Measurements from ENCODE around the gene LAMA2.

LAMA2 gene

DNA sequence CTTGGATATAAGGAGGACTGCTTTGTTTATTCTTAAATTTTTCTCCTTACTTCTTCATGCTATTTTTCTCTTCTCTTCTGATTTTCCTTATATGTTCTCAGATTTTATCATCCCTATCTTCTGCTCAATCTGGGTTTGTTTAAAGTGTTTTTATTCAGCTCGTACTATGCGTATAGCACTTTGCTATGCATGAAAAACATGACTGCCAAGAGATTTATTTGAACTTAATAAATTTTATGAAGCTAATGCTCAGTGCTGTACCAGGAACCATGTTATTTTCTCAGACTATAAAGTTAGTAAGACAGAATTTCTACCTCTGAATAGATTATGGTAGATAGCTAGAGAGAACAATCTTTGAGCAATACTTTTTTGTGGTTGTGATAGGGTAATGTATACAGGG lies 305.9 kb downstream of the LAMA2 start:
- DNase-seq, result no peak

DNA sequence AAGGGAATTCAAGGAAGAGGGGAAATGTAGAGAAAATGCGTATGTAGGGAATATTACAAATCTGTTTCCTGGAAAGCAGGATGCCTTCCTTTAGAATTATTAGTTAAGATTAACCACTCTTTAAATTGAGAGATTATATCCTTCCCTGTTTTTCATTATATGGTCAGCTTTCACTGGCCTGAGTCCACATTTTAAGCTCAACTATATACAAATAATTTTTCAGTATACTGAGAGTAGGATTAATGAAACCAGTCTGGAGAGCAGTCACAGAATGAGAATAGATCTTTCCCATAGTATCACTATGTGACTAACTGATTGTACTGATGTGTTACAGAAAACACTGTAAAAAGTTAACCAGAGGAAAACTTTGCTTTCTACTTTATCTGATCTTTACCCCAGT lies 306.3 kb downstream of the LAMA2 start:
- DNase-seq, result no peak

DNA sequence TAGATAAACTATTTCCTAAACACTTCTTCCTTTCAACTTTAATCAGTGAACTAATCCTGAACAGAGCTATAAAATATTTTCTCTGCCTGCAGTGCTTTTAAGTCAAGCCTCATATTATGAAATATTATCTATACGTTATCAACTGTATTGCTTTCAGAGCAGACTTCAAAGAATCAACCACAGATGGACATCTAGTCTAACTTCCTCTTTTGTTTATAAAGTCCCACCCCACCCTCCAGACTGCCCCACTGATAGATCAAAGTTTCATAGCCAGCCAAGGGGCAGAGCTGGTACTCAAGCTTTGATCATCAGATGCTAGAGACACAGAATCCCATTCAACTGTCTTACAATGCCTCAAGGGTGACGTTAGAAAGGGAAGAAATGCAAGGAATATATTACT lies 308.3 kb downstream of the LAMA2 start:
- DNase-seq, result no peak

DNA sequence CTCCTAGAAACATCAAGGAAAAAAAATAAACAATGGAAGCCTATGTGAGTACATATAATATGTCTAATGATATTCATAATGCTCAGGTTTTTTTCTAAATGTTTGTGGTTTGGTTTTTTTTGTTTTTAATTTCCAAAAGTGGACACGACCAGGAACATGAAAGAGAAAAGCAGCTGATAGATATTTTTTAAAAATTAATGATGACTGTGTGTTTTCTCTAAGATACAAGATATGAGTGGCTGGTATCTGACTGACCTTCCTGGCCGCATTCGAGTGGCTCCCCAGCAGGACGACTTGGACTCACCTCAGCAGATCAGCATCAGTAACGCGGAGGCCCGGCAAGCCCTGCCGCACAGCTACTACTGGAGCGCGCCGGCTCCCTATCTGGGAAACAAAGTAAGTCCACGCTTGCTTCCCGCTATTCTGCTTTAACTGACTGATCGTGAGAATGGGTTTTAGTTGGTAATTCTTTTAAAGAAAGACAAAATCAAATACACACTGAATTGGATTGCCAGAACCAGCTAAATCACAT lies 309.6 kb downstream of the LAMA2 start:
- DNase-seq, result no peak

DNA sequence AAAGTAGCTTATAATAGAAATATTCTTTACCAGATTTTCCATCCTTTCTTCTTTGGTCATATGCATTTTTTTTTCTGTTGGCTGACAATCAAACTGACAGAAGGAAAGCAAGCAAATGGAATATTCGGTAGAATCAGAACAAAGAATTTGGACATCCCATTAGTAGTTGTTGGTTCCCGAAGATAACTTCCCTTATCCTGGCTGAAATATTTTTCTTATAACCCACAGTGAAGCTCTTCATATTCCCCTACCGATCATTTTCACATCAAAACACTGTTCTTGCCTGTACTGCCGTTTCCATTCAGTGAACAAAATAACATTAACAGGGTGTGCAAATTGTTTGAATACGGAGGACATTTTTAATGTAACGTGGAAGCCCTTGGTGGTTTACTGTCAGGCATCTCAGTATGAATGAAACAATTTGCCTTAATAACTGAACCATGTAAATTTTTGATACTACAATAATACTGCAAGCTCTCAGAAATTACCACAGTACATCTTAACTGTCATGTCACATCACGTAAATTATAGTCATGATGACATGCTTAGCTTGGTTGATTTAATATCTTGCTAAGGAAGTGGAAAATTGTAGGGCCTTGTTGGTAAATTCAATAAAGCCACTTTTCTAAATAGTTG lies 311.5 kb downstream of the LAMA2 start:
- no peak for DNase-seq

DNA sequence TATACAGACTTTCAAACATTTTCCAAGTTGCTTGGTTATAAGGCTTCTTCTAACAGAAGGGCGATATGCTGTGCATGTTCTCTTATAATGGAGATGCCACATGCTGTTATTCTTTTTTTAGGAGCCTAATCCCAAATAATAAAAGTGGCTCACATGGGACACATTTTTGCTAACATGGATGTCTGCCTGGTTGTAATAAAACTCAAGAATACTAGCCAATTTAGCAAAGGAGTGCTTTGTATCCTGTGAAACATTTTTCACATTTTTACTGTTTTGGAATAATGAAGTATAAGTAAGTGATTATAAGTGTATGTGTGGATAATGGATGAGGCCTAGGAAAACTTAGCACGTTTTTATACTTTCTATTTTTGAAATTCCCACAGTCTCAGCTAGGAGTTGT lies 312.2 kb downstream of the LAMA2 start:
- DNase-seq, result no peak

DNA sequence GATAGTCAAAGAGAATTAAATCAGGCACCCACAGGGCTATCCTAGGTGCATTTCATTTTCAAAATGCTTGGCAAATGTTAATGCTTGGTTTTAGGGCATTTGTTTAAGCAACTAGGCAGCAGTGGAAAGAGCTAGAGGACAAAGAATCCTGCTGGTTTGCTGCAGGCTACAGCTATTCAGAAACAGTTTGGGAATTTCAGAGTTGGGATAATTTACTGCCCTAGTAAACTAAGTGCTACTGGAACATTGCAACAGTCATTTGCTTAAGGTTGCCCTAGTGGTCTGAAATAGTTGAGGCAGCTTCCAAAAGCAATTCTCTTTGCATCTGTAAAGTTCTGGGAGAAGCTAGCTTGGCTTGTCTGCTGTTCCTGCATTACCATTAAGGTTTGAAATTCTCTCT lies 312.7 kb downstream of the LAMA2 start:
- no peak for DNase-seq

DNA sequence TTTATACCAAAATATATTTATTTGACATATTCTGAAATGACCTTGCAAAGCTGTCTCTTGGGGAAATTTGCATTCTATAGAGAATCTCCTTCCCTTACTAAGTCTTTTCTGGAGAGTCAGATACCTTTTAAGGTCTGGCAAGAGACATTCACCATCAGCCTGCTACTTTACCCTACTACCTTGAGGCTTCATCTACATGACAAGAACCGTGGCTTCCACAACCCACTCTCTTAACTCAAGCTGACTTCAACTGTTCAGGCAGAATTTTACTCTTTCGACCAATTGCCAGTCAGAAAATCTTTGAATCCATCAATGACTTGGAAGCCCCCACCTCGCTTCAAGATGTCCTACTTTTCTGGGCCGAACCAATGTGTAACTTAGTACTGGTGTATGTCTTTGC lies 314.2 kb downstream of the LAMA2 start:
- no peak for DNase-seq

DNA sequence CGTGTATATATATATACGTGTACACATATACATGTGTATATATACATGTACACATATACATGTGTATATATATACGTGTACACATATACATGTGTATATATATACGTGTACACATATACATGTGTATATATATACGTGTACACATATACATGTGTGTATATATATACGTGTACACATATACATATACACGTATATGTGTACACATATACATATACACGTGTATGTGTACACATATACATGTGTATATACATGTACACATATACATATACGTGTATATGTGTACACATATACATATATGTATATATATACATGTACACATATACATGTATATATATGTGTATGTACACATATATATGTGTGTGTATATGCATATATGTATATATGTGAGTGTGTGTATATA lies 317.2 kb downstream of the LAMA2 start:
- DNase-seq, result no peak

DNA sequence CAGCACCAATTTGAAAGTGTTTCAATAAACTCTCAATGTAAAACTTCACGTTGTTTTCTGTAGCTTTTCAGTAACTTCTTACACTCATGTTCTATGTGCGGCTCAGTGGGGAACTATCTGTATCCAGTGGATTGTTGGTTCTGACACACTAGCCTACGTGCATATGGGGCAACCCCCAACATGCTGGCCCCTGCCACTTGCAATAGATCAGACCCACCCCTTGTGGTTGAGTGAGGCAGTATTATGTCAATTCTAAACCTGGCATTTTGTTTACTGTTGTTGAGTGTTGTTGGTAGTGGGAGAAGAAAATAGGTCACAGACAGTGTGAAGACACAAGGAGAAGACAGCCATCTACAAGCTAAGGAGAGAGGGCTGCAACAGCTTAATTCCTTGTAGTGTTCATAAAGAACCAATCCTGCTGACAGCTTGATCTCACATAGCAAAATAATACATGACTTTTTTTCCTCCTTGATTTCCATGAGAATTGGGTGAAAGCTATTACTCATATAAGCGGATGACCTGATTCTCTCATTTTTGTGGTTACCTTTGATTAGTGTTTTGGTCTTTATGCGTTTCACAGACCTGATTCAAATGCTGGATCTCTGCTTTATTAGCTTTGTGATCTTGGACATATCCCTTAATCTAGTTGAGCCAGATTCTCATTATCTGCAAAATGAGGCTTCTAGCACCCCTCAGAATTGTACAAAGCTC lies 320.4 kb downstream of the LAMA2 start:
- no peak for DNase-seq

DNA sequence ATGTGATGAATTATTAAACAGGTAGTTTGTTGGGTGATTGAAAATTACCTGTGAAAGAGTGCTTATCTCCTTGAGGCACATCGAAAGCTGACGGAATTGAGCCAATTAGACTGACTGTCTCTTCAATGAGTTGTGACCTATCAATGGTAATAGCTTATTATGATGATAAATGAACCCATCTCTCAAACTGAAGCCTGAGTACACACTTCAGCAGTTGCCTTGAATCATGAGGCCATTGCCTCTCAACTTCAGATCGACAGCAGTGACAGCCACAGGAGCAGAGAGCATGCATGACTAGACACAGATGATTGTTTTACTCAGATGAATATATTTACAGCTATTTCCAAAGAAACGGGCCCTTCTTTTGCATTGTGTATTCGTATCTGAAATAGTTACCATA lies 323.9 kb downstream of the LAMA2 start:
- no peak for DNase-seq

DNA sequence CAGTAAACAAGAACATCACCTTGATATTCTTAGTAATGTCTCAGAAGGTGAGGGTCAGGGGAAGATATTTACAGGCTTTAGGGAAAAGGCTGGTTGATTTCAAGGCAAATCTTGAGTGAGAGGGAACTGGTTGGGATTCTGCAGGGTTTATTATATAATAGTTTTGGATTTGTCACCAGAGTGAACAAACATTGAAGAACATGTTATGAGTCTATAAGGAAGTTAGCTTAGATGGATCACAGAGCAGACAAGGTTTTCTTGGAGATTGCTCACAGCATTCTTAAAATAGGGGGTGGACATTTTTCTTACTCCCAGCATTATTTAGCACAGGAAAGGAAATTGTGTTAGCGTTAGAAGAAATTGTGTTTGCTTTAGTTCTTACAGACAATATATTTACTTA lies 324.9 kb downstream of the LAMA2 start:
- no peak for DNase-seq

DNA sequence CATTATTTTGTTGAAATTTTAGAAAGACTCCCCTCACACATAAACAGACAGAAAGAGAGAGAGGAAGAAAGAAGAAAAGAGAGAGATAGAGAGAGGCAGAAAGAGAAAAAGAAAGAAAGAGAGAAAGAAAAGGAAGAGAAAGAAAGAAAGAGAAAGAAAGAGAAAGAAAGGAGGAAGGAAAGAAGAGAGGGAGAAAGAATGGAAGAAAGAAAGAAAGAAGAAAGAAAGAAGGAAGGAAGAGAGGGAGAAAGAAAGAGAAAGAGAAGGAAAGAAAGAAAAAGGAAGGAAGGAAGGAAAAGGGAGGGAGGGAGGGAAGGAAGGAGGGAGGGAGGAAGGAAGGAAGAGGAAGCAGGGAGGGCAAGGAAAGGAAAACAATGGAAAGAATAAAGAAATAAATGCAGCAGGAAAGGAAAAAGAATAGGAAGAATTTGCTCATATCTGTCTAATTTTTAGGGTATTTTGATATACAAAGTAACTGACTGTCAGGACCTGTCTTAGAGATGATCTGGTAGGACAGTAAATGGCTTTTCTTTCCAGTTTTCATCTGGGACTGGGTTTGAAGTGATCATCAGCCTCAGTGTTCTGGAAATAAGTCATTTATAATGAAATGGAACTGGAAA lies 325.6 kb downstream of the LAMA2 start:
- DNase-seq, result no peak

DNA sequence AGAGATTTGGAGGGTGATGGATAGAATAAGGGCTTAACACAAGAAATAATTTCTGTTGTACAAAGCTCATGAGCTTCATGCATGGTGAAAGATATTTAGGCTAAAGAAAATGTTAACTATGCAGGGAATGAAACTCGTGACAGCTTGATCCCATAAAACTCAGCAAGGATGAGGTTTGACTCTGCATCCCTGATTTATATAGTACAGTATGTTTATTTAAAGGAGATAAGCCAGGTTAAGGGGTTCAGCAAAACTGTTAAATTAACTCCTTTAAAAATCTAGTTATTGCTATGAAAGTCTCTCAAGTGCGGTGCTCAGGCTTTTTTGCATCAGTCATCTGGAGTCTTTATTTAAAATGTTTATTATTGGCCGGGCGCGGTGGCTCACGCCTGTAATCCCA lies 326.4 kb downstream of the LAMA2 start:
- DNase-seq, result no peak

DNA sequence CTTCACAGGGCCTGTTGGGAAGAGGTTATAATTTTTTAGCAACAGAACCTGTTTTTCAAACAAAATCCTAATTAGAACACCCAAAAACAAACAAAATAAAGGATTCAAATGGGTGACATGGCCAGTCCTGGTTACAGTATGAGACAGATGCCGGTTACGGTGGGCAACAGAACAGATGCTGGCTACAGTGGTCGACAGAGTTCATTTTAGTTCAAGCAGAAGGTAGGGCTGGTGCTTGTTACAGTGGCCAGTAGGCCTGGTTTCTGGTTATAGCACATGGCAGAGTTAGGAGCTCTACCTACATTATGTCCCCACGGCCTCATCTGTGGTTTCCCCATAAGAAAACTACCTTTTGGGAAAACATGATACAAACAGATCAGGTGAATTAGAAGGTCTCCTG lies 327.7 kb downstream of the LAMA2 start:
- DNase-seq, result no peak

DNA sequence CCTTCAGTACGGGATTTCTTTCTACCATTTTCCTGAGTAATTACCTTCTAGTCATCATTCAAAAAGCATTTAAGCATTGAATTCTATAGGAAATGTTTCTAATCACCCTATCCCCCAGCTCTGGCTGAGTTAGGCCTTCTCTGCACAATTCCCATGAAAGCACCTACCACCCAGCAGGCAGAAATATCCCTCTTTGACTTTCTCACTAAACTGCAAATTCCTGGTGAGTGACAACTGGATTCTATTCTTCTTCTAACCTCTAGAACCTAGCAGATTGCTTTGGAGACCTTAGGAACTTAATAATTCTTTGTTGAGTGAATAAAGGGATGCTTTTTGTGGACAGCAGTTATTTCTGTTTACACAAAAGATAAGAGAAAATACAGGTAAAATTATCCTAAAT lies 328.7 kb downstream of the LAMA2 start:
- no peak for DNase-seq

DNA sequence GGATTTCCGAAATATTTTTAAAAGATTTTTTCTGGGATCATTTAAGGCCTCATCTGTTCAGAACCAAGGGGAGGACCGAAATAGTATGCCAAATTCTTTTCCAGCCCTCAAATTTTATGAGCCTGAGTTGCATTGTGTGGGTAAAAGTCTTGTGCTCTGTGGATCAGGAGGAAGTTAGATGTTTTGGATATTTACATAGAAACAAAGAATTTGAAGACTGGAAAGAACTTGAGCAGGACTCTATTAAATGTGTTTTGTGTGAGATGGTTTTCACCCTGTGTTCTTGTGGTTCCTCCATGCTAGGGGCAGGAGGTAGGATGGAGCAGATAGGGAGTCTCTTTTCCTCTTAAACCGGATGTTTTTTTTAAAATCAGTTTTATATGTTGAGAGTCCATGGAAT lies 329.1 kb downstream of the LAMA2 start:
- no peak for DNase-seq

DNA sequence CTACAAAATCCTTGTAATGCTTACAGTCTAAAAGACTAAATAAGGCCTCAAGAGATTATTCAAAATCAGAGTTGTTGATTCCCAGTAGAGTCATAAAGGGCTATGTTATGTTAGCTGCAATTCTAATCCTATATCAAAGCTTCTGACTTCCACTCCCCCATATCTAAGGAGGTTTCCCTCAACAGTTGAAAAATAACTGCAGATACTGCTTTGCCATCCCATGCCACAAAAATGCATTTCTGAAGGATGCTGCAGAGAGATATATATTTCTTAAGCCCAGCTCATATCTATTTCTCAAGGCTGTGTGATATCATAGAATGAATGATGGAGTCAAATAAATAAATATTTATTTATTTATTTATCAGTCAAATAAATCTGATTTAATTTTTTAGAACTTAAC lies 332.3 kb downstream of the LAMA2 start:
- DNase-seq, result no peak

DNA sequence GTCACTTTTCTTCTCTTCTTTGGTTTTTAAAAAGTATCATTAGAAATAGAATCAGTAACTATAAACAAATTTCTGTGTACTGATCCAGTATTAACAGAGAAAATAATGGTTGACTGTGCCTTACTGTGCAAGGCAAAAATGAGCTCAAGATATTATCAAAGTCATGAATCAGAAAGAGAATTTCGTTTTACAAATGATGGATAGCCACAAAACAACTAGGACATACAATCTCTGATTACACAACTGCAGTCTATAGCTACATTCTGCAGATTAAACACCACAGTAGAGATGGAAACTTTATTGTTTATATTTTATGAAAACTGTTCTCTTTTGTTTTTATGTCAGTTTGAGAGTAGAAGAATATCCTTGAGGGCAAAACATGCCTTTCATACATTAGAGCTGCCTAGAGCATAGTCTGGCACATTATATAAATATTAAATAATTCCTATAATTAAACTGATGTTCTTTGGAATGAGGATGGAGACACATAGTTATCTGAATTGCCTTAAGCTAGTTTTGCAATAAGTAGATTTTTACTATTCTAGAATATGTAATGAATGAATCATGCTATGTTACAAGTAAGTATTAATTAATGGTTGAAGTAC lies 333.1 kb downstream of the LAMA2 start:
- no peak for DNase-seq

DNA sequence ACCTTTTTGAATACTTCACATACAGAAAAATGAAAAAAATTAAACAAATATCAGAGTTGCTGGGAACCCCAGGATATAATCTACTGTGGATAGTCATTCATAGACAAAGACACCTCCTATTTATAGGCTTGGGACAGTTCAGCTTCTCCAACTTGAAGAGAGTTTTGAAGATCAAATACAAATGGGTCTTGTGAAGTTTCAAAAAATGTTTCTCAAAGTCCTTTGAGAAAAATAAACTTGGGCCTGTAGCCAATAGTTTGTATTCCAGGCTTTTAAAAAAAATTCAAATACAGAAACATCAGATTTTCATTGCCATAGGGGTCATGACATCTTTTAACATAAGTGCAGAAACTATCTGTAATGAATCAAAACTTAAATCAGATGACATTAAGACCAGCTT lies 334.8 kb downstream of the LAMA2 start:
- no peak for DNase-seq

DNA sequence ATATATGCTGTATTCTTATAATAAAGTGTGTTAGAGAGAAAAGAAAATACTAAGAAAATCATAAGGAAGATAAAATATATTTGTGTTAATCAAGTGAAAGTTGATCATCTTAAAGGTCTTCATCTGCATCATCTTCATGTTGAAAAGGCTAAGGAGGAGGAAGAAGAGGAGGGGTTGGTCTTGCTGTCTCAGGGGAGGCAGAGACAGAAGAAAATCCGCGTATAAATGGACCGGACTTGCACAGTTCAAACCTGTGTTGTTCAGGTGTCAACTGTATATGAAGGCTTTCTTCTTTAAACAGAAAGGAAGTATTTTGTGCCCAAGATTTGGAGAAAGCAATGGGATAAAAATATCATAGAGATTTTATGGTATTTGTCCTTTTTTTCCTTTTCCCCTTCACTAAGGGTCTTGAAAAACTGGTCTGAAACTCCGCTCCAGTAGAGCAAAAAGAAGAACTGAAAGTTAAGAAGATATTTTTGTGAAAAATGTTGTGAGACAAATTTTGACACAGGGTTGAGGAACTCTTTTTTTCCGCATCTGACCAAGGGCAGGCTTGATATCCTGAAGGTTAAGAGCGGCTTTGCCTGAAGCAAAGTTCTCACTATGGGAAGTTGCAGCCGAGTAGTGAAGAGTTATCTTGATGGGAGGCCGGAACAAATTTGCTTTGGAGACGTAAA lies 350.7 kb downstream of the LAMA2 start:
- no peak for DNase-seq

DNA sequence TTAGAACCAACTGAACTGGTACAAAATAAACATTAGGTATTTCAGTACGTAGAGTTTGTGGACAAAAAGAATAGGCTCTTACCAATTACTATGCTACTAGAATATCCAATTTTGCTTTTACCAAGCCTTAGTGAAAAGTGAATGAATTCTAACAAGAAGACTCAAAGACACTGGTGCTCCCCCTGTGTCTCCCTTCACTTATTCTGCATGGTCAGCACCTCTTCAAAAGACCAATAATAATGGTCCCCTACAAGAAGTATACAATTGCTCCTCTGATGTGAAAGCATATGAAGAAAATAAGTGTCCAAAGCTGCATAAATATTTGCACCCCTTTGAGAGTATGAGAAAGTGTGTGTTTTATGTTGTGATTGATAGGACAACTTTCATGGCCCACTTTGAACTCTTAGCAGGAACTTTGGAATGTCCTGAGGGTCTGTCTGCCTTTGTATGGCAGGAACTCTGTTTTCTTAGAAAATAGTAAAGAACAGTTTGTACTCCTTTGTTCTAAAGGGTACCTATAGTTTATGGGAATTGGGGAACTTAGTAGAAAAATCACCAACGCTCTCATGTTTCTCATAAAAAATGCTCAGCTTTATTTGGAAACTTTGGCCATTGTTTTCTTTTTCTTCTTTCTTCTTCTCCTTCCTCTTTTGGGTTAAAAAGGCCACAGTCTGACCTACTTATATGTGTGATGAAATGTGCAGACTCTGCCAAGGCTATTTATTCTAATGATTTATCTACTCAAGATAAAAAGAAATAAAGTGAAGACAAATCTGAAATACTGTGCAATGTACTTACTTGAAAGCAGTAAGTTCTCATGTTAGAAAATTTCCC lies 352.4 kb downstream of the LAMA2 start:
- no peak for DNase-seq

Data from NCI-H2171 treated with DMSO at 0.1 percent for 48 hours (cell line).